ELF-1 (cell line): ENCODE measurements around the gene LARGE1.

ENCODE experiments used
- DNase-seq: peaks from one replicate; pipeline ENCODE4 v3.0.0-alpha.2; 2016; ENCODE audit warnings: low read depth, low spot score

LARGE1 gene

GRCh38 chr22:33563220-33563964, 356.9 kb downstream of the LARGE1 start:
- no peak for DNase-seq

DNA sequence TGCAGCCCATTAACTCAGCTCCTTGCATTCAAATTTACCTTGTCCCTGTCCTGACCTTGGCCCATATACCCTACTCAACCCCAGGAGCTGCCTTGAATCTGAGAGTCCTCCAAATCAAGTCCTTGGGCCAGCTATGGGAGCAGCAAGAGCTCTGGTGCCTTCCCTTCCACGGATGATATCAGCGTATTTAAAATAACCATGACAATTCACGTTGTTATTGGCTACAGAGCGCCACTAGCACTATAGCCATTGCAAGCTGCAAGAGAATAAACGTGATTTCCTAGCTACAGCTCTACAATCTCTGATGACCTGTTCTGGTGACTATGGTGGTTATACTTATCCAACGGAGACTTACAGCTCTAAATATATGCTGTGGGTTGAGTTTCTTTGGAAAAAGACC, 357.8 kb downstream of the LARGE1 start:
- no peak for DNase-seq

- no peak for DNase-seq
Measured at GRCh38 chr22:33561149-33561807, 359.0 kb downstream of the LARGE1 start.

- DNase-seq, result no peak
Measured at GRCh38 chr22:33557836-33558235, 362.4 kb downstream of the LARGE1 start.

GRCh38 chr22:33555814-33556522, 364.3 kb downstream of the LARGE1 start:
- DNase-seq, result no peak

- no peak for DNase-seq
Measured at GRCh38 chr22:33553493-33553892, 366.8 kb downstream of the LARGE1 start.

DNA sequence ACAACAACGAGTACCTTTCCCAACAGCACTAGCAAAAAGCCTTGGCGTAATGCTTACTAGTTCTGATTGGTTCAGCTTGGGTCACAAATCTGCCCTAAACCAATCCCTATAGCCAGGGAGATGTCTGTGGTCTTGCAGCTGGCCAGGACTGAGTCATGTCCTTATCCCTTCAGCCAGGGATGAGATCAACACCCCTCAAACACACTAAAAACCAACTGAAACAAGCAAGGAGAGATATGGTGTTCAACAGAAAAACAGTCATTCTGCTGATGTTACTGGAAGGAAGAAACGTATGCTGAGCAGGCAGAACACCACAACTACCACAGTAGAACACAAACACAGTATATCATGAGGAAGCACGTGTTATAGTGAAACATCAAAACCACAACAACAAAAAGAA, 375.6 kb downstream of the LARGE1 start:
- DNase-seq, result no peak

- no peak for DNase-seq
Measured at GRCh38 chr22:33542722-33543121, 377.6 kb downstream of the LARGE1 start.

GRCh38 chr22:33542153-33542552, 378.1 kb downstream of the LARGE1 start:
- DNase-seq, result no peak

- no peak for DNase-seq
Measured at GRCh38 chr22:33539902-33540751, 380.1 kb downstream of the LARGE1 start.

- no peak for DNase-seq
Measured at GRCh38 chr22:33539202-33539901, 380.9 kb downstream of the LARGE1 start.

GRCh38 chr22:33538277-33538885, 381.9 kb downstream of the LARGE1 start:
- DNase-seq, result no peak

DNA sequence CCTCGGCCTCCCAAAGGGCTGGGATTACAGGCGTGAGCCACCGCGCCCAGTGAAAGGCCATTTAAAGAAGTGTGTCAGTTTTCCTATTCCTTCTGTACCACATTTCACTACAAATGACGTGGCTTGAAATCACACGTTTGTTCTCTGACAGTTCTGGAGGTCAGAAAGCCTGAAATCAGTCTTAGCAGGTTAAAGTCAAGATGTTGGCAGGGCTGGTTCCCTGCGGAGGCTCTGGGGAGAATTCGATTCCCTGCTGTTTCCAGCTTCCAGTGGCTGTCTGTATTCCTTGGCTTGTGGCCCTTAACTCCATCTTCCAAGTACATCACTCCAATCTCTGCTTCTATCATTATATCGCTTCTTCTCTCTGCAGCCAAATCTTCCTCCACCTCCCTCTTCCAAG, 383.2 kb downstream of the LARGE1 start:
- no peak for DNase-seq

- DNase-seq, result no peak
Measured at GRCh38 chr22:33535937-33536875, 384.1 kb downstream of the LARGE1 start.

DNA sequence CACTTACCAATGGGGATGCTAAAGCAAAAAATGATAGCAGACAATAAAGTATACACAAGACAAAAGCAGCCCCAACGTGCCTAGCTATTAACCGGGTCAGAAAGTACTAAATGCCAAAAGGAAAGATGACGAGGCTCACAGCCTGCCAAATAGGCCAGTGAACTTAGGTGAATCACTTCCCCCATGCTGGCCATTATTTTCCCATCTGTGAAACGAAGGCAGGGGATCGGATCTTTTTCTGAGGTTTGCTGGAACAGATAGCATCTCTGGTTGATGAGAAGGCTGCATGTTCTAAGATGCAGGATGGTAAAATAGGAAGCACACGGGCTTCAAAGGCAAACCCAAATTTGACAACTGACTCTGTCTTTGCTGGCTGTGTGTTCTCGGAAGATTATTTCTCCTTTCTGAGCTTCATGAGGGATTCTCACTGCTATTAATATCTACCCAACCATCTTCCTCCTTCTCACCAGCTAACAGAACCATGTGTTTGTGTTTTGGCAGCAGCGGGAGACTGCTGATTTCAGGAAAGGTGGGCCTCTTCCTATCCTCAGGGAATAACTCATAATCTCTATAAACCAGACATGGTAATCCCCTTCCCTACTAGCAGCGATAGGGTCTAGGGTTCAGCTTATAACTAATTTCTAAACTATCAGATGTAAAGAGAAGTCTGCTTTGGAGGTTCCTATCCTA, 390.7 kb downstream of the LARGE1 start:
- DNase-seq, result no peak

DNA sequence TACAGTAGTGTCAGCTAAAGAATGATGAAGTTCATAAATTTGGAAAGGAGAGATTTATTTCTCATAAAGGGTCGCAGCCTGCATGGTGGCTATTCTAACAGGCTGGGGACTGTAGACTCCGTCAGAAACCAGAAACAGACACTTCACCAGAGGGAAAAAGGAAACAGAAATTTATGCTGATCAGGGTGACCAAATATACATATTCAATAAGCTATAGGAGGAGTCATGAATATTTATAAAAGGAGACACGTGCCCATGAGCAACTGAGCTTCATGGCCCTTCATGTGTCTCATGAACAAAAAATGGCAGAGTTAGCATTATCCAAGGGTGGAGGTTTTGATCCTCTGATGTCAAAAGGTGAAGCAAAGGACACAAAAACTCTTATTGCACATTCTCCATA, 392.1 kb downstream of the LARGE1 start:
- no peak for DNase-seq

- DNase-seq, result no peak
Measured at GRCh38 chr22:33526434-33527107, 393.7 kb downstream of the LARGE1 start.

- DNase-seq, result no peak
Measured at GRCh38 chr22:33524511-33525260, 395.6 kb downstream of the LARGE1 start.
